ENCODE results near the gene LSM3.

Gene LSM3

DNA sequence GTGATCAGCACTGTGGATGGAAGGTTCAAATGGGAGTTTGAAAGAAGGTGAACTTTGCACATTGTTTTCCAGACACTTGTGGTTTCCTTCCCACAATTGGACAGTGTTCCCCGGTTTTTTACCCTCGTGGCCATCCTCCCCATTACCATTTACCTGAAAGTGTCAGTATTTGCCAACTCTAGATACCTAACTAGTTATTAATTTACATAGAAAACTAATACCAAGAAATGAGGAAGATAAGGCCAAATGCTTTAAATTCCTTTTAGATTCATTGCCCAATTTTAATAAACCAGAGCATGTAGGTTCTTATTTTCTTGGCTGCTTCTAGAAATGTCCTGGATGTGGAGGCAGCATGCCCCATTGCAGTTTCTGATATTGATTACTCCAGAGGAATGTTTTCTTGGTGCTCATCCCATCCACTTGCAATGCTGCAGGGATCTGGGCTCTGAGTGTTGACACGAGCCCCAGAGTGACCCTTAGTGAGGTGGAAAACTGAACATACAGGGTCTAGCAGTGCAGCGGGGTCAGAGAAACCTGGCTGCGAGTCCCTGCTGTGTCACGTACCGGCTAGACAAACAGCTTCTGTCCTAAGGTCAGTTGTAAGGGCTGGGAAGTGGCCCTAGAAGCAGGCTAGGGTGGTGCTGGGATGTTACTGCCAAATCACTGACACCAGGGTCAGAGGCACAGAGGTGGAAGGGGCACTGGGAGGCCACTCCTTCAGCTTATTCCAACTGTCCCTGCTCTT lies 23.5 kb downstream of the LSM3 start:
- DNase-seq = no peak

- DNase-seq = no peak
Observed at GRCh38 chr3:14202874-14203520, 24.4 kb downstream of the LSM3 start.

GRCh38 chr3:14203521-14204079 lies 25.0 kb downstream of the LSM3 start:
- peak; percentile 10 for DNase-seq

DNA sequence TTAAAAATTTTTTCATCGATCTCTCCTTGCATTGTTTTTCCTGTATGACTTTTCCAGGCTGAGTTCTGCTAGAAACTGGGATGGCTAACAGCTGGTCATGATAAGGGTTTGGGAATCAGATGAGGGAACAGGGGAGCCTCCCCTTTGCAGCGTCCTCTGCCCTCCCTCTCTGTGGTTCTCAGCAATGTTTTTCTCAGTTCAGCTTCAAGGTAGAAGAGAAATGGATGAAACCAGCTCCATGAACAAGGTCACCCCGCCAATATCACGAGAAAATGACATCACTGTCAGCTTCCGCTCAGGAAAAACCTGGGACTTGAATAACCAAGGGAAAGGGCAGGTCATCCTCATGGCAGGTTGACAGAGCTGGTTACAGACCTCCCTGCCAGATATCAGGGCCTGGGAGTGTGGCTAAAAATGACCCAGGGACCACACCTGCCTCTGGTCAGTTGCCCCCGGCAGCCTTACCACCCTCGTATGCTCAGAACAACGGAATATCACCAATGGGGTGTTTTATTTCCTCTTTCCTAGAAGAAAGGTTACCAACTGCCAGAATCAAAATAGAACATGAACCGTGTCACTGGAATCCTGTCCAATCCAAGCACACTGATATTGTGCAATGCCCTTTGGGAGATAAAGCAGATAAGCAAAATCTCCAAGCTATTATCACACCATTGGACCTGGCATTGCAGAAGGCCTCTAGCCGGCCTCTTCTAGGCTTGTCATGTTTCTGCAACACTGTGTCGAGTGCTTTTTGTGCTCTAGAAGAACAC lies 26.1 kb downstream of the LSM3 start:
- DNase-seq = no peak

- DNase-seq = no peak
Observed at GRCh38 chr3:14206548-14207177, 28.0 kb downstream of the LSM3 start.

DNA sequence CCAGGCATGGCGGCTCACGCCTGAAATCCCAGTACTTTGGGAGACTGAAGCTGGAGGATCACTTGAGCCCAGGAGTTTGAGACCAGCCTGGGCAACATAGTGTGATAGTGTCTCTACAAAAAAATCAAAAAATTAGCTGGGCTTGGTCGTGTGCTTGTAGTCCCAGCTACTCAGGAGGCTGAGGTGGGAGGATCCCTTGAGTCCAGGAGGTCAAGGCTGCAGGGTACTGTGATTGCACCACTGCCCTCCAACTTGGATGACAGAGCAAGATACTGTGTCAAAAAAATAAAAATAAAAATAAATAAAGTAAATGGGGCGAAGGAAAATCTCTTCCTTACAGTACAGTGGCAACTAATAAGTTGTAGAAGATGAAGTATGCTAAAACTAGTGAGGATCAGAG lies 29.6 kb downstream of the LSM3 start:
- DNase-seq = no peak

- no peak for DNase-seq
Observed at GRCh38 chr3:14208977-14209394, 30.4 kb downstream of the LSM3 start.

GRCh38 chr3:14209581-14210289 lies 31.1 kb downstream of the LSM3 start:
- no peak for DNase-seq

DNA sequence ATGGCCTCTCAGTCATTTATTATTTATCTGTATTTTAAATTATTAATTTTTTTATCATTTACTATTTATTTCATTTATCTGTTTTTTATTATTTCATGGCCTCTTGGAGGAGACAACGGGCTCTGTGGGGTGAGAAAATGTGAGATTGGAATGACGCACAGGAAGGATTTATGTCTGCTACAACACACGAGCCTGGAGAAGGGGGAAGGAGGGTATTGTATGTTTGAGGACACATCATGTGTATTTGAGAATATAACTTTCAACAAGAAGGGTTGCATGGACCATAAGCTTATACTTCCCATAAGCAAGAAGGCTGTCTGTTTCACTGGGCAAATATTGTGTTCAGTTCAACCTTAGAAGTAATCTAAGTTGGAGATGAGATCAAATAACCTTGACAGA lies 31.7 kb downstream of the LSM3 start:
- DNase-seq = no peak

DNA sequence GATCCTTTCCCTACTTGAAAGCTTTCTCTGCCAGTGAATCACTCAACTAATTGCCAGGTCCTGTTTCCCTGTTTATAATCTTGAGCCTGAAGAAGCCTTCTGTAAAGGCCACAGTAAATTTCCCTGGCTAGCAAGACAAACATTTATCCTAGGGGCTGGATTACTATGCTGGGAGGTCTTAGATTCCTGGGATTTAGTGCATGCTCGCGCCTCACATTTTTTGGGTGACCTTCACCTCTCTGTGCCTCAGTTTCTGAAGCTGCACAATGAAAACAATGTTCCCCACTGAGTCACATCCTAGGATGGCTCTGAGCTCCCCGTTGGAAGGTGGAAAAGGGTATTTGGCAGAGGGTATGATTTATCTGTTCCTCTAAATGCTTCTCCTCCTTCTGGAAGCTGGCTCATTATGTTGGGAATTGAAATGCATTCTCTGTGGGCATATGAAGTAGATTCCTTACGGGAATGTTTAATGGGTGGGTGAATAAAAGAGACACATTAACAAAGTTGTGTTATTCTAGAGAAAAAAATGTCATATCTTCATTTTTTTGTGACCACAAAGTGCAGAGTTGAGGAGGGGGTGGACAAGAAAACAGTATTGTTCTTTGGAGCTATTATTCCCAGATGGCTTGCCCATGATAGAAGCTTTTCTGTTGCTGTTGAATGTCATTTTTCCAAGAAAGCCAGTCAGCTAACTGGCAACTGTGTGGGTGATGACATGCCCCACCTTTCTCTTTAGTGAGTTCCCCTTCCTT lies 32.4 kb downstream of the LSM3 start:
- no peak for DNase-seq

GRCh38 chr3:14211621-14212020 lies 33.0 kb downstream of the LSM3 start:
- DNase-seq = no peak

DNA sequence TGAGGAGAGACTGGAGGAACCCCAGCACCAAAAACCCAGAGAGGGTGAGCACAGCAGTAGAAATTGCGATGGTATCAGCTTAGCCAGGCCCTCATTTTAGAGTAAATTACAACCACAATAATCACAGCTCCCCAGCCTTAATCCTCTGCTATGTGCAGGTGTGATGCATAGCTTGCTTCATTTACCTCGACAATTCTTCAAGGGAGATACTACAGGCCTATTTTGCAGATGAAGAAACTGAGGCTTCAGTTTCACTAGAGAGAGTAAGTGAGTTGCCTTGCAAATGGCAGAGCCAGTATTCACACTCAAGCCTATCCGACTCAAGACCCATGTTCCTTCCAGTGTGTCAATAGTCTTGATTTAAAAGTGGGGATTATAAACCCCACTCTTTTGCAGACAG lies 33.4 kb downstream of the LSM3 start:
- no peak for DNase-seq

DNA sequence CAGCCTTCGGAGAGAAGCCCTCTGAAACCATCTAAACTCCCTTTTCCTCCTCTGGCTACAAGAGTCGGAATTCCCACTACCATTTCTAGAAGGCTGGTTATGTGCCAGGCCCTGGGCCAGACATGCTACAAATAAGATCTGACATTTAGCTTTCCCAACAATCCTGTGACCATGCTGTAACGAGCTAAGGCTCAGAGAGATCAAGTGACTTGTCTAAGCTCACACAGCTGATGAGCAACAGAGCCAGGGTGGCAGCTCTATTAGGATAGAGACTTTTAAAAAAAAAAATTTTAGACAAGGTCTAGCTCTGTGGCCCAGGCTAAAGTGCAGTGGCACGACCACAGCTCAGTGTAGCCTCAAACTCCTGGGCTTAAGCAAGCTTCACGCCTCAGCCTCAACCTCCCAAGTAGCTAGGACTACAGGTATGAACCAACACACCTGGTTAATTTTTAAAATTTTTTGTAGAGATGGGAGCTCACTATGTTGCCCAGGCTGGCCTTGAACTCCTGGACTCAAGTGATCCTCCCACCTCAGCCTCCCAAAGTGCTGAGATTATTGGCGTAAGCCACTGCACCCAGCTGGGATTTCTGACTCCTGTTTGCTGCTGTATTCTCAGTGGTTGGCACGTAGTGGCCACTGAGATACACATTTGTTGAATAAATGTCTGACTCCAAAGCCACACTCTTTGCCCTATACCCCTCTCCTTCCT lies 34.6 kb downstream of the LSM3 start:
- no peak for DNase-seq

DNA sequence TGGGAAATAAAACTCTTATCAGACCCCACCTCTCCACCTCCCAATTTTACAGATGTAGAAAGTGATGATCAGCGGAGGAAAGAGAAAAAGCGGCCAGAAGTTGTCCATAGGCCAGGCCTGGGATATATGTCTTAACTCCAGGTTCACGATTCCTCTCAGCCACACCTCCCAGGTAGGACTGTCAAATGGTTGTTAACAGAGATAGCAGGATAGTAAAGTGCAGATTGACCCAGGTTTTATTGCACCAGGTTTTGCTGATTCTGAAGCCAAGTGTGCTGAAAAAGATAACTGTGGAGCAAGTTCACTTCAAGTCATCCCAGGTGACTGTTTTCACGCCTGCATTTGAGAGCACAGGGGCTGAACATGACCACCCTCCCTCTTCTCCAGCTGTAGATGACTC lies 36.1 kb downstream of the LSM3 start:
- DNase-seq = no peak

DNA sequence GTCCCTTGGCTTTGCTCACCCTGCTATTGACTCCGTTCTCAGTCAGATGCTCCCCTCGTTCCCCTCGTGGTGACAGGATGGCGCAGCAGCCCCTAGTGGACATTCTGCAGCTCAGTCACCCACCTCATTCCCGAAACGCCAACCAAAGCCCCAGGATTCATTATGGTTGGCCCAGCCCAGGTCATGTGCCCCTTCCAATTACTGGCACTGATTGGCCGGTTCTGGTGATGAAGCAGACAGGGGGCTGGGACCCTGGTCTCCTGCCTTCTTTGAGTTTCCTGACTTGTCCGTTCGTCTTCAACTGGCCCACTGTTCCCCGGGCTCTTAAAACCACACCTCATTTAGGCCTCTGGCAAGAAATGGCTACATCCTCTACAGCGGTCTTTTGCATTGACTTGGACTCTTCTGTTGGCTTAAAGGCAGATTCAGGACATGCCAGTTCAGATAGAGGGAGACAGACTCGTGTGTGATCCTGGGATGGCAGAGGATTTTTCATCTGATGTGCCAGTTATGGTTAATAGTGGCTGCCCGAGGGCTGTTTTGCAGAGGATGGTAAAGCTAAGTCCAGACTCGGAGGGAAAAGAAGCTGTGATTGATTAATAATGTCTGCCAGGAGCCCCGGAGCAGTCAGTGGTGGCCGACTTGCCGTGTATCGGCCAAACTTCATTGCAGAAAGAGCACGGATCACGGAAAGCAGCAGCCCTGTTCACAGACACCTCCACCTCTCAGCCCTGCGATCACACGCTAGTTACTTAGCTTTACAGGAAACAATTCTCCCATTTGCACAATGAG lies 37.8 kb downstream of the LSM3 start:
- peak; percentile 45 for DNase-seq

DNA sequence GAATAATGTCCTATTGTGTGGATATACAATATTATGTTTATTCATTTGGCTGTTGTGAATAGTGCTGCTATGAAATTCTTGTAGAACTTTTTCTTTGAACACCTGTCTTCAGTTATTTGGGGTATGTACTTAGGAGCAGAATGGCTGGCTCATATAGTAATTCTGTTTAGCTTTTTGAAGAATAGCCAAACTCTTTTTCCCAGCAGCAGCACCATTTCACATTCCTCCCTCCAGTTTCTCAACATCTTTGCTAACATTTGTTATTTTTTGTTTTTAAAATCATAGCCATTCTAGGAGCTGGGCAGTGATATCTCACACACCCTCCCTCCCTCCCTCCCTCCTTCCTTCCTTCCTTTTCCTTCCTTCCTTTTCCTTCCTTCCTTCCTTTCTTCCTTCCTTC lies 39.7 kb downstream of the LSM3 start:
- no peak for DNase-seq

- DNase-seq = no peak
Observed at GRCh38 chr3:14220933-14221332, 42.3 kb downstream of the LSM3 start.

GRCh38 chr3:14221902-14222301 lies 43.3 kb downstream of the LSM3 start:
- DNase-seq = no peak

DNA sequence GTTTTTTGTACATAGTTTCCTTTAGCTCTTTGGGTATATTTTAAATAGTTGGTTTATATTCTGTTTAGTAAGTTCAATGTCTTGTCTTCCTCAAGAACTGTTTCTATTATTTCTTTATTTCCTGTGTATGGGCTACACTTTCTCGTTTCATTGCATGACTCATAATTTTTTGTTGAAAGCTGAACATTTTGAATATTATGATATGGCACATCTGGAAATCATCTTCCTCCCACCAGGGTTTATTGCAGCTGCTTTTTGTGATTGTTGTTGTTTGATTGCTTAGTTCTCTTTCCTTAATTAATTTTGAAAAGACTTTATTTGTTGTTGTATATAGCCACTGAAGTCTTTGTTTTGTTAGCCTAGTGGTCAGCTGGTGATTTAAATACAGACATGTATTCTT lies 43.8 kb downstream of the LSM3 start:
- DNase-seq = no peak
